GM12878 (cell line): ENCODE results near the gene ETV6. TPM values are rescaled to one million over a fixed set of nuclear protein-coding genes. Genes with fewer than 3 reads are reported as not detected.

Source experiments
- ASH2L ChIP-seq: fragments of 300-600, 200-600 bp; sonication (generic); IDR thresholded peaks from 2 replicates; pipeline ENCODE4 v1.6.1; 2017; ENCODE audit warnings: low read depth, mild to moderate bottlenecking, borderline replicate concordance
- CBFB ChIP-seq: IDR thresholded peaks from 2 replicates; pipeline ENCODE4 v1.6.1; 2016; ENCODE audit warnings: antibody characterized with exemption, low read depth
- CREM ChIP-seq: IDR thresholded peaks from 2 replicates; pipeline ENCODE4 v1.6.1; 2014; ENCODE audit warnings: antibody characterized with exemption, low read depth
- EED ChIP-seq: sonication (generic); IDR thresholded peaks from 2 replicates; pipeline ENCODE4 v1.6.1; 2016; ENCODE audit warnings: antibody characterized with exemption, low read depth
- FOXK2 ChIP-seq: fragments of 450-650 bp; IDR thresholded peaks from 2 replicates; pipeline ENCODE4 v1.6.1; 2017; ENCODE audit warnings: mild to moderate bottlenecking, moderate library complexity
- KDM1A ChIP-seq: fragments of 200-600 bp; sonication (generic); IDR thresholded peaks from 2 replicates; pipeline ENCODE4 v1.6.1; 2016; ENCODE audit warnings: borderline replicate concordance
- MYC ChIP-seq: IDR thresholded peaks from 2 replicates; pipeline ENCODE4 v1.6.1; 2011; ENCODE audit warnings: mild to moderate bottlenecking, low read length, moderate library complexity, inconsistent platforms; ENCODE audit not compliant: insufficient read depth, insufficient replicate concordance, insufficient read length, severe bottlenecking
- NKRF ChIP-seq: fragments of 450-650 bp; conservative IDR thresholded peaks from 2 replicates; pipeline ENCODE4 v1.6.1; 2017; ENCODE audit warnings: mild to moderate bottlenecking, moderate library complexity
- PBX3 ChIP-seq: IDR thresholded peaks from 2 replicates; pipeline ENCODE4 v1.6.1; 2011; ENCODE audit warnings: mild to moderate bottlenecking, low read depth, low read length, moderate library complexity; ENCODE audit not compliant: insufficient replicate concordance
- PKNOX1 ChIP-seq: fragments of 450-650 bp; IDR thresholded peaks from 2 replicates; pipeline ENCODE4 v1.6.1; 2016; ENCODE audit warnings: mild to moderate bottlenecking
- POLR2AphosphoS5 ChIP-seq: IDR thresholded peaks from 2 replicates; pipeline ENCODE4 v1.6.1; 2011; ENCODE audit warnings: mild to moderate bottlenecking, low read length, inconsistent platforms
- POU2F2 ChIP-seq: IDR thresholded peaks from 3 replicates; pipeline ENCODE4 v1.6.1; 2011; ENCODE audit warnings: low read depth, mild to moderate bottlenecking, low read length, borderline replicate concordance
- PRDM15 ChIP-seq: fragments of 450-650 bp; formaldehyde crosslinking; IDR thresholded peaks from 2 replicates; pipeline ENCODE4 v1.4.0; 2020; ENCODE audit warnings: mild to moderate bottlenecking, moderate library complexity
- RUNX3 ChIP-seq: IDR thresholded peaks from 2 replicates; pipeline ENCODE4 v1.6.1; 2012; ENCODE audit warnings: low read length, inconsistent platforms
- SKIL ChIP-seq: fragments of 450-650 bp; IDR thresholded peaks from 2 replicates; pipeline ENCODE4 v1.6.1; 2017; ENCODE audit warnings: mild to moderate bottlenecking, low read depth, inconsistent platforms; ENCODE audit not compliant: poor library complexity, severe bottlenecking
- SMAD5 ChIP-seq: IDR thresholded peaks from 2 replicates; pipeline ENCODE4 v1.6.1; 2016; ENCODE audit warnings: antibody characterized with exemption, low read depth
- SMC3 ChIP-seq: IDR thresholded peaks from 2 replicates; pipeline ENCODE4 v1.6.1; 2011; ENCODE audit warnings: low read length, improper control_type of control experiment, borderline replicate concordance
- SREBF1 ChIP-seq: IDR thresholded peaks from 2 replicates; pipeline ENCODE4 v1.6.1; 2012; ENCODE audit warnings: mild to moderate bottlenecking, low read length
- STAT3 ChIP-seq: IDR thresholded peaks from 2 replicates; pipeline ENCODE4 v1.6.1; 2011; ENCODE audit warnings: low read depth, low read length, improper control_type of control experiment
- TARDBP ChIP-seq: IDR thresholded peaks from 2 replicates; pipeline ENCODE4 v1.6.1; 2016; ENCODE audit warnings: borderline replicate concordance
- TBL1XR1 ChIP-seq: IDR thresholded peaks from 2 replicates; pipeline ENCODE4 v1.6.1; 2012; ENCODE audit warnings: low read depth, low read length, improper control_type of control experiment
- ZNF217 ChIP-seq: fragments of 450-650 bp; IDR thresholded peaks from 2 replicates; pipeline ENCODE4 v1.6.1; 2017; ENCODE audit warnings: antibody characterized with exemption, mild to moderate bottlenecking
- polyA plus RNA-seq, 11 experiments: library from polyadenylated mRNA; depleted of rRNA in 4 of 11; unstranded in 6 of 11; stranded (reverse) in 5 of 11; fragments of >200 nt; fragmentation: Nextera tagmentation in 4 of 11; fragmentation: Illumina TruSeq in 1 of 11; extraction: Ambion mirVana in 4 of 11; extraction: Trizol in 1 of 11; gene quantifications; 1 replicate in 1 of 11; 2 replicates in 10 of 11; pipeline versions ENCODE4 v1.2.1 to v1.2.3, GENCODE V29; 2011 to 2016; ENCODE audit warnings: inconsistent platforms in 2 of 11, missing spikeins in 2 of 11, low read depth in 1 of 11
- total RNA-seq, 4 experiments: library from RNA; depleted of rRNA in 3 of 4; stranded (reverse); fragments of >200 nt in 3 of 4; fragmentation: Illumina TruSeq in 1 of 4; extraction: Trizol in 1 of 4; gene quantifications; 2 replicates each; pipeline versions ENCODE4 v1.2.1 to v1.2.3, GENCODE V29; 2013 to 2021

Gene ETV6
- total and polyA plus RNA-seq, 10 of the 15 experiments (the other 5 are each of a cell fraction or from before 2014, with no cell fraction given) = 6.6 to 74.8 (median 24.6) TPM

- no peak for TF ChIP-seq PRDM15
- TF ChIP-seq SKIL = no peak
- 0 out of 2 replicates have a peak, but pooled peaks have one; percentile 20 for TF ChIP-seq CBFB
- TF ChIP-seq ZNF217 = no peak
- no peak for TF ChIP-seq PKNOX1
- no peak for TF ChIP-seq SMC3
- no peak for TF ChIP-seq TBL1XR1
- no peak for TF ChIP-seq SMAD5
- TF ChIP-seq POLR2AphosphoS5 = no peak
- no peak for TF ChIP-seq TARDBP
- no peak for TF ChIP-seq CREM
- TF ChIP-seq ASH2L = no peak
- no peak for TF ChIP-seq STAT3
- no peak for TF ChIP-seq NKRF
- TF ChIP-seq FOXK2 = no peak
- TF ChIP-seq PBX3 = no peak
- TF ChIP-seq EED = peak; percentile 18; the same call in 1 of the 2 replicates
- no peak for TF ChIP-seq SREBF1
- TF ChIP-seq MYC = no peak
- no peak for TF ChIP-seq KDM1A
- no peak for TF ChIP-seq POU2F2
- TF ChIP-seq RUNX3 = peak; percentile 41; the same call in 1 of the 2 replicates
These were observed 213.3 kb downstream of the ETV6 start (continued) for GRCh38 chr12:11862798-11863197.
